Measurements from ENCODE around the gene GARIN6.
"Not testable (repeated sequence)": the region's sequence is repeated elsewhere in the genome, so short reads cannot be mapped to it uniquely, and the experiment has no call there.

GARIN6 gene

DNA sequence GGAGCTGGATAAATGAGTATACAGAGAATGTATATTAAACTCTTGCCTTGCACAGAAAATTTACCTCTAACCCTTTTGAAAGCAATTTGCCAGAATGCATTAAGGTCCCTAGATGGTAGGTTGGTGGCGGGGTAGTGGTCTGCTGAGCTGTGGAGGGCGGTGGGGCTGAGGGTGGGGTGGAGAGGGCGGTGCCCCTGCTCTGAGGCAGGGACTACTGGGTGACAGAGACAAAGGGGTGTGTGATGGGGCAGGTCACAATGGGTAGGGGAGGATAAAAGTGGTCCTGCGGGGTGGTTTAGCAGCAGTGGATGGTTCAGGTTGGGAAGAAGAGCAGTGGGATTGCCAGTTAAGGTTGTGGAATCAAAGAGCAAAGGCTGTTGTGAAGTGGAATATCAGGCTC lies at the start of gene GARIN6:
Gene GARIN6, plus strand, starts transcription at position 301 of the 400 bp plus-strand sequence. CDS start 422 bp downstream, outside the sequence.
- no peak for DNase-seq

DNA sequence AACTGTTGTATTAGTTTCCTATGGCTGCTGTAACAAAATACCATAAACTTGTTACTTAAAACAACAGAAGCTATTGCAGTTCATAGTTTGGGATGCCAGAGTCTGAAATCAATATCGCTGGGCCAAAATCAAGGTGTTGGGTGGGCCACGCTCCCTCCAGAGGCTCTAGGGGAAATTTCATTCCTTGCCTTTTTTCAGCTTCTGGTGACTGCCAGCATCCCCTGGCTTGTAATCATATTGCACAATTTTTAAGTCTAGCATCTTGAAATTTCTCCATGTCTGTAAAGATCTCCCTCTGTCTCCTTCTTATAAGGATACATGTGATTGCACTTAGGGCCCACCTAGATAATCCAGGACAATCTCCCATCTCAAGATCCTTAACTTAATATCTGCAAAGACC lies 48.8 kb upstream of the GARIN6 start:
- DNase-seq: no peak

DNA sequence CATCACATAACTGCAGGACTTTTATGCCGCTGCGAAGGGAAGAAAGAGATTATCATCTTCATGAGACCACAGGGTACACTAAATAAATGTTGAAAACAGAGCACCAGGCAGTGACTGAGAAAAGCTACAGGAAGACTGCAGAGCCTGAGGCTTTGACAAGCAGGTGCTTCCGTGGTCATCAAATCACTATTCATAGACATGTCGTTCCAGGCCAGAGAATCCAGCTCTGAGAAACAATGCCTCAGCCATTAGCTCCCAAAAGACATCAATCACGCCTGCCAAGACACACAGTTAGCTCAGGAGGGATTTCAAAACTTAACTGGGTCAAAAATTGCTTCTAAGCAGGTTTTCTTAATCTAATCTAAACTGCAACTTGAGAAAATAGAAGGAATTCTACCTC lies 47.2 kb upstream of the GARIN6 start:
- DNase-seq: no peak

DNA sequence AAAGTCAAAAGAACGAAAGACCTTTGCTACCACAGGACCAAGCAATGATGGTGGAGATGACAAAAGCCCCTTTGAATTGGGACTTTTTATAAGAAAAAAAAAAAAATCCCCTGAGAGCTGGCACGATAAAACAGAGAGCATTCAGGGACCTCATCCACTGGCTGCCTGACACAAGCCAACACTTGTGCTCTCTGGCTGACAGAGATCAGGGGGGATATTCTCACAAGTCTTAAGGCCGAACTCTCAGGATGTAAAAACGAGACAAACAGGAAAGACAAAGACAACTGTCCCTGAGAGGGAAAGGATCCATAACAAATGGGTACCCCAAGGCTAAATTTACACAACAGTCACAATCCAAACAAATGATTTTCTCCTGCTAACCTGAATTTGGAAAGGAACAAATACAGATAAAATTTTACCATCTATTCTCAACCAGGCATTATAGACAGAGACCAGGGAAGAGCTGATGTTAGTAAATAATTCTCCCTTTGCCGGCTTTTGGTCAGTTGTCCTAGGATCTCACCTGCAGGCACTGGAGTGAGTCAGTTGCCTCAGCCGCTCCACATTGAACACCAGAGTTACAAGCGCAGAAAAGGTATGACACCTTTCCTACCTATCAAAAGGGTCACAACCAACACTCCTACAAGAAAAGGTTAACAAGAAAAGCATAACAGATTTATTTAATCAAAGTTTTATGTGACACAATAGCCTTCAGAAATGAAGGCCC lies 37.9 kb upstream of the GARIN6 start:
- DNase-seq: no peak

DNA sequence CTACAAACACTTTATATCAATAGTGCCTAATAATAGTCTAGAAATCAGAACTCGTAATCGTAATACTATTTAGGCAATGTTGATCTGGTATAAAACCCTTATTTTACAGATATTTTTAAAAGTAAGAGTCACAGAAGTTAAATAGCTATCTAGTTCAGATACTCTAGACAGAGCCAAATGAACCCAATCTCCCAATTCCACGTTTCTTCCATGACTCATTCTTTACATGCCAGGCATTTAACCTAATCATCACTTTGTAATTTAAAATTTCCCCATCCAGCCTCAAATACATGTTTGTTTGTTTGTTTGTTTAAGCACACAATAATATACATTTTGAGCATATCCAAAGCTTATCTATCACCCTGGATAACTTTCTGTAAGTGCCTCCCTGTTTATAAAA lies 36.4 kb upstream of the GARIN6 start:
- DNase-seq: no peak

DNA sequence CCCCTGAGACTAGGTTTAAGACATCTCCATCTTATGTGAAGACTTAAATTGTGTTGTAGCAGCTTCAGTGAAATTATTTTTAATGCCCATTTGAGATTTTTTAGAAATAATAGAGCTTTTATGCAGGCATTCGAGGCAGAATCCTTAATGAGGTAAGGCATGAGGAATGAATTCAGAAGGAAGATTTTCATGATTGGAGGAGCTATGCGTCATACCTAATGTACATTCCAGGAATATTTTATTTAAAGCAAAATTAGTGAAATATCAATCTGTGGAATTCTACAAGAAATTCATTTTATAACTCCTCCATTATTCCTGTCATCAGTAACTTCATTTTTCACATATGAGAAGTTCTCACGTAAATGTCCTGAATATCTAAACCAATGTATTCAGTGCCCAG lies 36.0 kb upstream of the GARIN6 start:
- no peak for DNase-seq

DNA sequence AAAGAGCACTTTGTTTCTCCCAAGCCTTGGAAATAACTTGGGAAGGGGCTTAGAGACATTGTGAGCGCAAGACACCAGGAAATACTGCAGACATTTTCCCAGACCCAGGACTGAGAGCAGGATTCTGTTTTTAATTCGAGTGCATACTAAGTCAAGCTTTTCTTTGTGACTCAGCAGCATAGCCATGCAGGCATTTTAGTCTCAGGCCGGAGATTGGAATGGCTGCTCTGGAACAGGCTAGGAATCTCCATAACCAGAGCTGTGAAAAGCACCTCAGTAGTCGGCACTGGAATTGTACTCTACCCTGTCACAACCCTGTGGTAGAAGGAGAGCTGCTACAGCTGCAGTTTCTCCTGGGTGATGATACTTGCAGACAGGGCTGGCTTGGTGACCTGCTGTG lies 28.9 kb upstream of the GARIN6 start:
- no peak for DNase-seq

DNA sequence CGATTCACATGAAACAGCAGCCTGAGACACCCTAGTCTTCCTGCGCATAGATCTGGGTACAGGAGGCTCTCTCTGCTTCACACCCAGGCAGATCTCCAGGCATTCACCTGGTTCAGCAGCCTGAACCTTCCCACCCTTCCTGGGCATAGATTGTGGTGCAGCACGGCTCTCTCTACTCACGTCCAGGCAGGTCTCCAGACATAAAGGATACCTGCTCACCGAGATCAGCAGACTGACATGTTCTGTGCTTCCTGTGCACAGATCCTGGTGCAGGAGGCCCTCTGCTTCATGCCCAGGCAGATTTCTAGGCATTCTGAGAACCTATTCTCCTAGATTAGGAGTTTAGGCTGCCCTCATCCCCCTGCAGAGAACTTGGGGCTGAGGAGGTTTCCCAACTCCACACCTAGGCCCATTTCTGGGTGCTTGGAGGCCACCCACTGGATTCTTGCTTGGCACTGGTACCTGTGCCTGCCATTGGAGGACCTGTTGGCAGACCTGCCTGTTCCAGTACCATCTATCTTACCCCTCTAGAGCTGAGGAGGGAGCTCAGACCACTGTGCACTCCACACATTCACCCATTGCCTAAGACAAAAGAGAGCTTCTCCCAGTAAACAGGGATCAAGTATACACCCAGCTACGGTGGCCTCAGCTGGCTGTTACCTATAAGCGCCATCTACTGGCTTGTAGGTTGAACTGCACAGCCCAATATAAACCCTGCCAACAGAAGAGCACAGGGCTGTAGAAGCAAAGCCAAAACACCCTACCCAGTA lies 28.0 kb upstream of the GARIN6 start:
- DNase-seq: no peak

DNA sequence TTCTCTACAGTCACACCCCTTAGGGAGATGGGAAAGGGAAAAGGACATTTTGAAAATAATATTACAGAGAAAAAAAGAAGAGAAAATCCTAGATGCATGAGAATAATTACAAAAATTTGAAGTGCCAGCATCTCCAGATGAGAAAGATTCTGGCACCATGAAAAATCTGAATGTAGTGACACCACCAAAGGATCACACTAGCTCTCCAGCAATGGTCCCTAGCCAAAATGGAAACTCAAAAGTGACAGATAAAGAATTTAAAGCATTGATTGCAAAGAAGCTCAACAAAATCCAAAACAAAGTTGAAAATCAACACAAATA lies 27.4 kb upstream of the GARIN6 start:
- DNase-seq: no peak

DNA sequence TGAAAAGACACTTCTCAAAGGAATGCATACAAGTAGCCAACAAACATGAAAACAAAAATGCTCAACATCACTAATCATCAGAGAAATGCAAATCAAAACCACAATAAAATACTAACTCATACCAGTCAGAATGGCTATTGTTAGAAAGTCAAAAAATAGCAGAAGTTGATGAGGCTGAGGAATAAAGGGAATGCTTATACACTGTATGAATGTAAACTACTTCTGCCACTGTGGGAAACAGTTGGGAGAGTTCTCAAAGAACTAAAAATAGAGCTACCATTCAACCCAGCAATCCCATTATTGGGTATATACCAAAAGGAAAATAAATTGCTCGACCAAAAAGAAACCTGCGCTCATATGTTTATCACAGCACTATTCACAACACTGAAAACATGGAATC lies 23.0 kb upstream of the GARIN6 start:
- not testable (repeated sequence) for DNase-seq

DNA sequence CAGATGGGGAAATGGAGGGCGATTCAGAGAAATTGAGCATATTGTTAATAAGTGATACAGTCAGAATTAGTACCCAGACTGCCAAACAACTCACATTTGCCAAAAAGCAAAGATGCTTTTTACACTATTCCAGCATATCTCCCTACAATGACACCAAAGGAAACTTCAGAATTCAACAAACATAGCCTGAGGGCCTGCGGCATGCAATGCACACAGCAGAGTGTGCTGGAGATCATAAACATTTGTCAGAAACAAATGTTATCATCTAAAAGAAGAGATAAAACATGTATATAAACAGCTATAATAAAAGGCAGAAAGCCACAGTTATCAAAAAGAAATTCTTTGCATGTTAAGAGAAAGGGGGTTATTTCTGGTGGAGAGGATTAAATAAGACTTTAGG lies 20.1 kb upstream of the GARIN6 start:
- no peak for DNase-seq

DNA sequence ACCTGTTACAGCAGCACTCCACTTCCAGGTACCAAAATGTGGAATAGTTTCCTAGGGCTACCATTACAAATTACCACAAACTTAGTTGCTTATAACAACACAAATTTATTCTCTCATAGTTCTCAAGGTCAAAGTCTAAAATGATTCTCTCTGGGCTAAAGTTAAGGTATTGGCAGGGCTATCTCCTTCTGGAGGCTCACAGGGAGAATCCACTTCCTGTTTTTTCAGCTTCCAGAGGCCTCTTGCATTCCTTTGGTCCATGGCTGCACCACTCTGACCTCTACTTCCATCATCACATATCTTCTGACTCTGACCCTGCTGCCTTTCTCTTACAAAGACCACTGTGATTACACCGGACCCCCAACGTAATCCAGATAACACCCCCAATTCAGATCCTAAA lies 2.9 kb upstream of the GARIN6 start:
- no peak for DNase-seq

DNA sequence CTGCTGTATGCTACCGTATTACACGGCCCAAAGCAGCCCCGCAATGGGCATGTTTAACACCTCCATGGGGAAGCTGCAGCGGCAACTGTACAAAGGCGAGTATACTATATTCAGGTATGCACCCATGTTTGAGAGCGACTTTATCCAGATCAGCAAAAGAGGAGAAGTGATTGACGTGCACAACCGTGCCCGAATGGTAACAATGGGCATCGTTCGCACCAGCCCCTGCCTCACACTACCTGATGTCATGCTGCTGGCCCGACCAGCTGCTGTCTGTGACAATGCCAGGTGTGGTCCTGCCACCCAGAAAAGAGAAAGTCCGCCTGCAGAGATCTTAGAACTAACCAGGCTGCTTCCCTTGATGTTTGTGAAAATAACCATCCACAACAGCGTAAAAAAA lies 630 bp downstream of the GARIN6 start:
- DNase-seq: no peak

DNA sequence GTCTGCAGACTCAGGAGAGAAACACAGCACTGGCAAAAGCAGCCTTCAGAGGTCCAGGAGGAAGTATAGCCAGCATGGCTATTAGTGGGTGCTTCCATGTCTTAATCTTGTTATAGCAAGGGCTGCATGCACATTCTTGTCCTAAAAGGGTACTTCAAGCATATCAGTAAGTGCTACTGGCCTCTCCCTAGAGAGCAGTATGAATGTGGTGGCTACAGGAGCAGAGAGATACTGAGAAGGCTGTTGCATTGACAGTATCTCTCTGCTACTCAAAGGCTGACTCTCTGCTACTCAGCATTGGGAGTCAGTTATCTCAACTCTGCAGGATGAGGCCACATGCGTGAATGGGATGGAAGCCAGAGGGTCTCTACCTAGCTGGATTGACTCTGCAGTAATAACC lies 2.0 kb downstream of the GARIN6 start:
- no peak for DNase-seq

DNA sequence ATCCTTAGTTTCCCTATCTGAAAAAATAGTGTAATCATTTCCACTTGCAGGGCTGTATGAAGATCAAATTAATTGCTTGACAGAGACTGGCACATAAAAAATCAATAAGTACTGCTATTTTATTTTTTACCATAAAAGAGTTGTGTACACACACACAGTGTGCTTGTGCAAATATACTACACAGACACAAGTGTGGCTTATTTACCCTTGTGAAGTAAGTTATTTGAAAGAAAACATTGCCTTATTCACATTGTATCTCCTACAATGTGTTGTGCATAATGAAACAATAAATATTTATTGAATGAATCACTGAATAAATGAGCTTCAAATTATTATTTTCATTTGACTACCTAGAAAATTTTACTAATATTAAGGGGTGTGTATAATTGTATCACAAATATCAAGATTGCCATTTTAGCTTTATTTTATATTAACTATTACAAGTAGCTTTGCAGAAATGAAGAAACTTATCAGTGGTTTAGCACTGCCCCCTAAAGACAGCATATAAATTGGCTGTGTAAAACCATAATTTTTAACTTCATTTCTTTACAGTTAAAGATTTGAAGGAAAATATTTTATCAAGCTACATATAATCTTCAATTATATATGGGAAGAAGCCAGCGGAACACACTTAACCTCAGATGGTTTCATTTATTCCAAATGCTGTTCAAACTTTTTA lies 11.3 kb downstream of the GARIN6 start:
- no peak for DNase-seq

DNA sequence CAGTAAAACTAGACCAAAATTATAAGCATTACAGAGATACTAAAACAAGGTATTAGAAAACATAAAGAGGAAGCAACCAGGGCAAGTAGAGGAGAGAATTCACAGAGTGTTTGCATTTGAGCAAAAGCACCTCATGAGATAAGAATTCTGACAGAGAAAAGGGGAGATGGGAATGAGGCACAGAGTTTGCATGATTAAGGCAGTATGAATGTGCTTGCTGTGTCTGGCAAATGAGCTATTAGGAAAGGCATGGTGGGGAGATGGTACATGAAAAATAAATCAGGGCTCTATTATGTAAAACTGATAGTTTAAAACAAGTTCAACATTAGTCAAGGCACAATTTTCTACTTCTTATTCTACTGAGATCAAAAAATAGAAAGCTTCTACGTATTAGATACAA lies 23.1 kb downstream of the GARIN6 start:
- DNase-seq: no peak

DNA sequence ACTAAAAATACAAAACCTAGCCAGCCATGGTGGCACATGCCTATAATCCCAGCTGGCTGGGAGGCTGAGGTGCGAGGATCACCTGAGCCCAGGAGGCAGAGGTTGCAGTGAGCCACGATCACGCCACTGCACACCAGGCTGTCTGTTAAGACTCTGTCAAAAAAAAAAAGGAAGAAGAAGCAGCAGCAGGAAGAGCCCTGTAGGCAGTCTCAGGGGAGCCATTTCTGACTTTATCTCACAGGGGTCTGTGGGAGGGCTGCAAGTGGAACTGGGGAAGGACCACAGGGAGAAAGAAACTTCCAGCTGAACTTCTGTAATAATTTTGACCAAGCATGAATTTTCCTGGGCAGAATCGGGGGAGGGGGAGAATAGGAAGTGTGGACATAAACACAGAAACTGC lies 32.7 kb downstream of the GARIN6 start:
- DNase-seq: no peak

DNA sequence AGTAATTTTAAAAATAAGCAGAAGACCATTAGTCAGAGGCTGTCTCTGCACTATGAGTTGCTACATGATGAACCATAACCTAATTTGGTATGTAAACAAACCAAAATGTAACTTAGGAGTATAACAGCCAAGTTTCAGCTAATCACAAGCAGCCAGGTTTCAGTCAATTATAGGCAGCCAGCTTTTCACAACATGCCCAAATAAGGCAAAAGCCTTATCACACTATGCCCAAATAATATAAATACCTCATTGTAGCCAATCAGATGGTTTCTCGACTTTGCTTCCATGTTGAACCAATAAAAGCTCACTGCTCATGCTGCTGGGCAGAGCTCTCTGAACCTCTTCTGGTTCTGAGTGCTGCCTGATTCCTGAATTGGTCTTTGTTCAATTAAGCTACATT lies 38.6 kb downstream of the GARIN6 start:
- DNase-seq: no peak

DNA sequence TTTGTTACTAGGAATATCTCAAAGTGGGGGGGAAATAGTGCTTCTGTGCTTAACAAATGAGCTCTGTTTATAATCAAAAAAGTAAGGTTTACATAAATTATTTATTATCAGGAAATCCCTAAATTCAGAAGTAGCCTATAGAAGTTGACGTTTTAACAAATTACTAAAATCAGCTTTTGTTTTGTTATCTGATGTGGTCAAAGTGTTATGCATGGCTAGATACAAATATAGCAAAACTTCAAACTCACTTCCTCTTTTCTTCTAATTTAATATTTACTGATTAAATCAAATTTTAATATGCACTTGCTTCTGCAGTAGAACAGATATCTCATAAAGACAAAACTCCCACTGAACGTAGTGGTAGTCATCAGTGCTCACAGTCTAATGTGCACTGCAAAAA lies 47.5 kb downstream of the GARIN6 start:
- DNase-seq: no peak

All from NCI-H748 treated with DMSO at 0.1 percent for 48 hours (cell line).